ENCODE data around the gene UBE3B.

GRCh38 chr12:109479761-109480160 is 2.3 kb downstream of the UBE3B start:
- TF ChIP-seq CTCF (IDR thresholded peaks at IDR 0.05) (no peak), EZH2 (IDR thresholded peaks at IDR 0.05; ENCODE audit: borderline replicate concordance, insufficient read depth, low read depth, low read length, poor library complexity, severe bottlenecking) (no peak)

Measured in B cell (primary cell).